Lung (tissue), 12 donors: ENCODE data around the gene TMOD4. TPM values are rescaled to one million over a fixed set of nuclear protein-coding genes. Genes with fewer than 3 reads are reported as not detected.

Experiments
- ATAC-seq: fragments of 200-7000 bp; cut with Tn5 transposase; one replicate; pipeline ENCODE4 v1.9.1; 2020; ENCODE audit warnings: moderate number of reproducible peaks; ENCODE audit not compliant: insufficient read depth, low FRiP score
- DNase-seq, 3 donors: peaks; one replicate each; pipeline ENCODE4 v3.0.0-alpha.2; 2013 to 2017
- H3K27ac ChIP-seq, 2 donors: one replicate each; pipeline ENCODE4 v1.5.1; 2013; ENCODE audit warnings: mild to moderate bottlenecking in 2 of 2, moderate library complexity in 2 of 2, control low read depth in 1 of 2, inconsistent platforms in 1 of 2, low read depth in 1 of 2, low read length in 1 of 2
- H3K27me3 ChIP-seq, 3 donors: one replicate each; pipeline ENCODE4 v1.5.1; 2013; ENCODE audit warnings: low read length in 2 of 3; ENCODE audit not compliant: control insufficient read depth in 3 of 3, insufficient read depth in 3 of 3
- H3K36me3 ChIP-seq, 4 donors: one replicate each; pipeline ENCODE4 v1.5.1; 2013; ENCODE audit warnings: low read length in 4 of 4, mild to moderate bottlenecking in 1 of 4, moderate library complexity in 1 of 4; ENCODE audit not compliant: control insufficient read depth in 4 of 4, insufficient read depth in 4 of 4
- H3K4me1 ChIP-seq, 5 donors: one replicate each; pipeline ENCODE4 v1.5.1; 2013; ENCODE audit warnings: low read length in 5 of 5, mild to moderate bottlenecking in 2 of 5, moderate library complexity in 1 of 5; ENCODE audit not compliant: control insufficient read depth in 5 of 5, insufficient read depth in 5 of 5
- H3K4me3 ChIP-seq: one replicate; pipeline ENCODE4 v1.5.1; 2013; ENCODE audit warnings: mild to moderate bottlenecking, control low read depth, moderate library complexity
- H3K9ac ChIP-seq, 2 donors: one replicate each; pipeline ENCODE4 v1.5.1; 2013; ENCODE audit warnings: low read length in 2 of 2, control low read depth in 1 of 2; ENCODE audit not compliant: insufficient read depth in 1 of 2
- H3K9me3 ChIP-seq, 4 donors: one replicate each; pipeline ENCODE4 v1.5.1; 2013; ENCODE audit warnings: low read length in 3 of 4, mild to moderate bottlenecking in 1 of 4, moderate library complexity in 1 of 4; ENCODE audit not compliant: control insufficient read depth in 4 of 4, insufficient read depth in 3 of 4
- WGBS, 2 donors: extraction: QIAGEN DNeasy Blood & Tissue Kit; methylation state at CpG; one replicate each; pipeline ENCODE4 v1.1.7; 2013; 5-methylcytosine and 5-hydroxymethylcytosine counted together
- polyA plus RNA-seq, 2 donors: library from polyadenylated mRNA; stranded (reverse); fragments of 200-250 nt; gene quantifications; one replicate each; pipeline ENCODE4 v1.2.1, GENCODE V29; 2013
- total RNA-seq, 2 donors: library from RNA; depleted of rRNA in 1 of 2; stranded (reverse); fragments of >200 nt in 1 of 2; gene quantifications; one replicate each; pipeline ENCODE4 v1.2.1, GENCODE V29; 2014 to 2021
- TF ChIP-seq, protein P1 (sequence below): IDR thresholded peaks from 2 replicates; pipeline ENCODE4 v1.5.1; 2012; ENCODE audit warnings: mild to moderate bottlenecking; ENCODE audit errors: control extremely low read depth, extremely low read depth
- donor health status: control.
- donor health status: control.
- donor health status: Bipolar disorder and iron deficiency.
- donor health status: healthy.
- donor health status: DM: yes; HTN: yes; CAD: no.

Gene TMOD4
- total and polyA plus RNA-seq, 4 donors, result 0.18 to 0.83 (median 0.31) TPM; not detected in 1

GRCh38 chr1:151166505-151166956 is 9.2 kb downstream of the TMOD4 start:
- Histone ChIP-seq H3K4me3 (peak overlapping the region; percentile 70), H3K27ac (peak overlapping the region; percentile 61 to 84), H3K27me3 (no peaks in the 10 kb centered on the region), H3K36me3 (peaks cover 0 to 23% (median 18%) of the 10 kb centered on the region in 4 donors), H3K9me3 (no peaks in the 10 kb centered on the region), H3K9ac (peak overlapping the region; percentile 69 to 76), H3K4me1 (peaks cover 6 to 20% (median 8%) of the 10 kb centered on the region in 5 donors)
- DNase-seq (no peak), ATAC-seq (no peak)
- TF ChIP-seq, protein P1, sequence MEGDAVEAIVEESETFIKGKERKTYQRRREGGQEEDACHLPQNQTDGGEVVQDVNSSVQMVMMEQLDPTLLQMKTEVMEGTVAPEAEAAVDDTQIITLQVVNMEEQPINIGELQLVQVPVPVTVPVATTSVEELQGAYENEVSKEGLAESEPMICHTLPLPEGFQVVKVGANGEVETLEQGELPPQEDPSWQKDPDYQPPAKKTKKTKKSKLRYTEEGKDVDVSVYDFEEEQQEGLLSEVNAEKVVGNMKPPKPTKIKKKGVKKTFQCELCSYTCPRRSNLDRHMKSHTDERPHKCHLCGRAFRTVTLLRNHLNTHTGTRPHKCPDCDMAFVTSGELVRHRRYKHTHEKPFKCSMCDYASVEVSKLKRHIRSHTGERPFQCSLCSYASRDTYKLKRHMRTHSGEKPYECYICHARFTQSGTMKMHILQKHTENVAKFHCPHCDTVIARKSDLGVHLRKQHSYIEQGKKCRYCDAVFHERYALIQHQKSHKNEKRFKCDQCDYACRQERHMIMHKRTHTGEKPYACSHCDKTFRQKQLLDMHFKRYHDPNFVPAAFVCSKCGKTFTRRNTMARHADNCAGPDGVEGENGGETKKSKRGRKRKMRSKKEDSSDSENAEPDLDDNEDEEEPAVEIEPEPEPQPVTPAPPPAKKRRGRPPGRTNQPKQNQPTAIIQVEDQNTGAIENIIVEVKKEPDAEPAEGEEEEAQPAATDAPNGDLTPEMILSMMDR, result no peak
- WGBS, 2 donors, result 2% methylated on average over 15 of the region's 15 CpGs

- Histone ChIP-seq H3K4me1 (peaks cover 6 to 20% (median 8%) of the 10 kb centered on the region in 5 donors), H3K9me3 (no peaks in the 10 kb centered on the region), H3K27me3 (no peaks in the 10 kb centered on the region), H3K36me3 (peaks cover under 1 to 22% (median 18%) of the 10 kb centered on the region in 4 donors), H3K27ac (peak within 1 kb of the TSS; percentile 87 to 91), H3K9ac (peak within 1 kb of the TSS; percentile 69 to 76), H3K4me3 (peak within 1 kb of the TSS; percentile 70)
- TF ChIP-seq, protein P1, result peak; percentile 2
- DNase-seq, result peak; percentile 98 to 100 (median 100)
- 0 to 1% methylated on average over 38 of the region's 38 CpGs for WGBS, 2 donors
- peak; percentile 94 for ATAC-seq
These were observed 9.9 kb downstream of the TMOD4 start, which contains the start of the genes LYSMD1 and SCNM1 for GRCh38 chr1:151165738-151166504. LYSMD1 (minus strand) TSS chr1:151165902; CDS start chr1:151165258, 644 bp downstream. SCNM1 (plus strand) TSS chr1:151166144; CDS start chr1:151166153, 9 bp downstream.

GRCh38 chr1:151165281-151165737 is 10.5 kb downstream of the TMOD4 start:
- peak; percentile 25 for ATAC-seq
- TF ChIP-seq, protein P1, result no peak
- H3K27me3 ChIP-seq, result no peaks in the 10 kb centered on the region
- no peaks in the 10 kb centered on the region for H3K9me3 ChIP-seq
- H3K4me1 ChIP-seq, result peaks cover 6 to 20% (median 8%) of the 10 kb centered on the region in 5 donors
- peak overlapping the region; percentile 87 to 91 for H3K27ac ChIP-seq
- H3K36me3 ChIP-seq, result peaks cover 6 to 21% (median 20%) of the 10 kb centered on the region in 4 donors
- H3K4me3 ChIP-seq, result peak overlapping the region; percentile 68
- DNase-seq, result peak; percentile 65 to 83 (median 82)
- peak overlapping the region in 1 of 2 donors; percentile 63 for H3K9ac ChIP-seq
- 13 to 30% methylated on average over 15 of the region's 15 CpGs for WGBS, 2 donors
